HUES64 (cell line): Measurements from ENCODE around the gene ANKRD28.

Source experiments
- H3K27ac ChIP-seq: 2 replicates; pipeline ENCODE4 v1.7.0; 2013; ENCODE audit warnings: low read depth, low read length, inconsistent platforms
- H3K27me3 ChIP-seq: 2 replicates; pipeline ENCODE4 v1.6.1; 2013; ENCODE audit warnings: mild to moderate bottlenecking, low read length; ENCODE audit not compliant: insufficient read depth
- H3K36me3 ChIP-seq: 2 replicates; pipeline ENCODE4 v1.6.1; 2013; ENCODE audit warnings: mild to moderate bottlenecking, low read length; ENCODE audit not compliant: insufficient read depth
- H3K4me1 ChIP-seq: 2 replicates; pipeline ENCODE4 v1.6.1; 2013; ENCODE audit warnings: mild to moderate bottlenecking, low read length, moderate library complexity; ENCODE audit not compliant: insufficient read depth
- H3K4me3 ChIP-seq: 2 replicates; pipeline ENCODE4 v1.5.1; 2013; ENCODE audit warnings: mild to moderate bottlenecking, low read length, moderate library complexity
- H3K9ac ChIP-seq: 2 replicates; pipeline ENCODE4 v1.6.1; 2013; ENCODE audit warnings: mild to moderate bottlenecking, low read depth, low read length
- H3K9me3 ChIP-seq: 2 replicates; pipeline ENCODE4 v1.6.1; 2013; ENCODE audit warnings: low read depth, low read length; ENCODE audit not compliant: insufficient read depth
- WGBS: fragments of 150-250, 120-280 bp; methylation state at CpG from one replicate; pipeline ENCODE4 v1.1.7; 2013; ENCODE audit warnings: missing lambda C conversion rate; 5-methylcytosine and 5-hydroxymethylcytosine counted together

The ANKRD28 gene

DNA sequence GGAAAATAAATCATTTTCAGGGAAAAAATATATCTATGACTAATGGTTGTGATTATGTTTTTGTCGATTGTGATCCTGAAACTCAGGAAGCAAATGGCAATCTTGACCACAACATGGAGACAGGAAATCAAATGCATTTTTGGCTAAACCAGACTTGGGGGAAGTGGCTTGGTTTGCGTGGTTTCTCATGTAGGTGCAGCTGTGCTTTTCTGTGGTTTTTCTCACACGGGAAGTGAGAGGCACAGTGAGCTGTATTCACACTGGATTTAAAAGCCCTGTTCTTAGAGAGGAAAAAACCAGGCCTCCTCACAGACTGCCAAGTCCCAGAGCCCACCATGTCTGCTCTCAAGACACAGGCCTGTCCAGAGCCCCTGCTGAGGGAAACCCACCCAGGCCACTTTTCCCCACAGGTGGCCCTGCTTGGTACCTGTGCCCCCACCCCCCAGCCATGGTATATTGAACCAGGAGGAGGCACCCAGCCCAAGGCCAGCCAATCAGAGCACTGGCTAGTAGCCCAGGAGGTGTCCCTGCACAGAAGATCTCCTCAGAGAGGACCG, 150.1 kb downstream of the ANKRD28 start:
- 94% methylated on average over 4 of the region's 4 CpGs for WGBS
- Histone ChIP-seq H3K27me3 (no peaks in the 10 kb centered on the region), H3K4me1 (peaks cover 12% of the 10 kb centered on the region), H3K9me3 (no peaks in the 10 kb centered on the region), H3K4me3 (no peak overlapping the region), H3K36me3 (0 out of 2 replicates have a peak, but pooled peaks cover 9% of the 10 kb centered on the region), H3K9ac (no peak overlapping the region), H3K27ac (no peak overlapping the region)

DNA sequence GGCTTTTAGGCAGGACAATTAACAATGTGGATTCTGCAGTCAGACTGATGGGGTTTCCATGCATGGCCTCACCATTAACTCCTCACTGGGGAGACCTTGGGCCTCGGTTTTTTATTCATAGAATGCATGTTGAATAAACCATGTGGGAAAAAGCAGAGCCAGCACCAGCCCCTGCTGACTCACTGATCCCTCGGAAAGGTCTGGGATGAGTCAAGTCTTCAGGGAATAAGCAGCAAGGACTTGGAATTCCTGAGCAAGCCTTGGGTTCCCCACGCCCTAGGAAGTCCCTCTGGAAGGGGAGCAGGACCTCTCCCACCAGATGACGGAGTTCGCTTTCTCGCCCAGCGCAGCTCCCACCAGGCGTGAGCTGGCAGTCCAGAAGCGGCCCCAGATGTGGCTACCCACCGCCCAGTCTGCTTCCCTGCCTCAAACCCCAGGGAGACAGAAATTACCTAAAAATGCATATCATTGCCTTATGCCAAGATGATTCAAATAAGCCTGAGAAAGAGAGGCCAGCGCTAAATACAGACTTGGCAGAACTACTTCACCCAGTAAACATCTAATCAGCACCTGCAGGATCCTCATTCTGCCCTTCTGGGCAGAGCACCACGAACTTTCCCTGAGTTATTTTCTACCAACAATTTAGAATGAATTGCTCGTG, 150.8 kb downstream of the ANKRD28 start:
- WGBS = 79% methylated on average over 13 of the region's 13 CpGs
- Histone ChIP-seq H3K36me3 (0 out of 2 replicates have a peak, but pooled peaks cover 9% of the 10 kb centered on the region), H3K9ac (no peak overlapping the region), H3K4me1 (peaks cover 12% of the 10 kb centered on the region), H3K9me3 (no peaks in the 10 kb centered on the region), H3K27me3 (no peaks in the 10 kb centered on the region), H3K27ac (peak overlapping the region; percentile 6; the same call in 1 of the 2 replicates), H3K4me3 (no peak overlapping the region)

DNA sequence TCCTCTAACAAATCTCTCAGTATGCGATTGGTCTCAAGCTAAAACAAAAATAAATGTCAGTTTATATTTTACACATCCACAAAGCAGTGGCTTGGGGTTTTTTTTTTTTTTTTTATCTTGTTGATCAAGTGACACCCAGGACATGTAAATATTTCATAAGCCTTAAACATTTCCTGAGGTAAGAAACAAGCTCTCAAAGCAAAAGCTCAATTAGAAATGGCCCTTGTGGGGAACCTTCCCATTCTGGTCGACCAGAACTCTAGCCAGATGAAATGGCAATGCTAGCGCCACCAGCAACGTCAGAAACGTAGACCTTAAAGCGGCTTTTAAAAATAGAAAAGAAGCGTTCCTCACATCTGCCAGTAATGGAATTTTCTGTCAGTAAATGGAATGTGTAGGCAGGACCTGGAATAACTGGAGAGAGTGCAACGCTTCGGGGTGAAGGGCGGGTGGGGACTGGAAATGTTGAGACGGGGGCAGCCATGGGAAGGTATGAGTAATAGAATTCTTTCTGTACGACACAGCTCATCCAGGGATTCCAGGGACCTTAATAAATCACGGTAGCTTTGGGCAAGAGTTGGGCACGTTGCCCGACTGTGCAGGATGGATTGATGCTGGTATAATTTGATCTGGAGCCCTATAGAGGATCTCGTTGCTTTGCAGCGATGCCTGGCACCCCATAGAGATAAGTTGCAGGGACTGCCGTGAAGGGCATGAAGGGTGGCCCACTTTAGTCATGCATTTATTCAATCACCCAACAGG, 151.9 kb downstream of the ANKRD28 start:
- WGBS = 89% methylated on average over 18 of the region's 18 CpGs
- no peak overlapping the region for H3K9ac ChIP-seq
- H3K27ac ChIP-seq = no peak overlapping the region
- H3K4me3 ChIP-seq = no peak overlapping the region
- H3K36me3 ChIP-seq = 0 out of 2 replicates have a peak, but pooled peaks cover 9% of the 10 kb centered on the region
- peaks cover 12% of the 10 kb centered on the region for H3K4me1 ChIP-seq
- no peaks in the 10 kb centered on the region for H3K27me3 ChIP-seq
- no peaks in the 10 kb centered on the region for H3K9me3 ChIP-seq

DNA sequence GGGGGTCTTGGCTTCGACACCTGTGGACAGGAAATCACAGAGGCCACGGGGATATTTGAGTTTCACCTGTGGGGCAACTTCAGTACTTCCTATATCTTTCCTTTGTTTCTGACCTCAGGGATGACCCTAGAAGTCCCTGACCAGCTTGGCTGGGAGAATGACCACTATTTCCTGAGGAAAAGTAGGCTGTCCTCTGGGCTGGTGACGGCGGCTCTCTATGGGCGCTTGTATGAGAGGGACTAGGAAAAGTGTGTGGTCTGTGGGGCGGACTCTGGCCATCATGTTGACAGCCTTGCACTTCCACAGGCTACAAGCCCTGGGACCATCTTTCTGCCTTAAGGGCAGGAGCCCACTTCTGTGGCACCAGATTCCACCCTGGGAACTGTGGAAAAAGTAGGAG, 152.5 kb downstream of the ANKRD28 start:
- Histone ChIP-seq H3K4me1 (peaks cover 12% of the 10 kb centered on the region), H3K27me3 (no peaks in the 10 kb centered on the region), H3K4me3 (no peak overlapping the region), H3K9me3 (no peaks in the 10 kb centered on the region), H3K27ac (no peak overlapping the region), H3K9ac (no peak overlapping the region), H3K36me3 (0 out of 2 replicates have a peak, but pooled peaks cover 9% of the 10 kb centered on the region)
- 95% methylated on average over 6 of the region's 6 CpGs for WGBS

DNA sequence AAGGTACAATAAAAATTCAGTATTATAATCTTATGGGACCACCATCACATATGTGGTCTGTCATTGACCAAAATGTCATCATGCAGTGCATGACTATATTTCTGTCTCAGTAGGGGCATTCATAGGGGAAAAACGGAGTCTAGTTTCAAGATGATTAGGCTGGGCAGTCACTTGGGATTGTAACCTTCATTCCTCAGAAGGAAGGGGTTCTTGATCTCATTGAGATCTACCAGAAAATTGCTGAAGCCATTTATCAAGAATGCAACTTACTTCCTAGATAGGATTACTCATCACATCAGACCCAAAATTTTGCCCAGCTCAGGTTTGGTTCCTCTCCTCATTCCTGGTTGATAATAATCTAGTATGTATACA, 158.9 kb downstream of the ANKRD28 start:
- Histone ChIP-seq H3K4me3 (no peak overlapping the region), H3K9ac (no peak overlapping the region), H3K9me3 (no peaks in the 10 kb centered on the region), H3K27ac (no peak overlapping the region), H3K4me1 (peaks cover 20% of the 10 kb centered on the region), H3K27me3 (no peaks in the 10 kb centered on the region), H3K36me3 (no peaks in the 10 kb centered on the region; the same call in 1 of the 2 replicates)
- WGBS = 100% methylated on average over 1 of the region's 1 CpG

DNA sequence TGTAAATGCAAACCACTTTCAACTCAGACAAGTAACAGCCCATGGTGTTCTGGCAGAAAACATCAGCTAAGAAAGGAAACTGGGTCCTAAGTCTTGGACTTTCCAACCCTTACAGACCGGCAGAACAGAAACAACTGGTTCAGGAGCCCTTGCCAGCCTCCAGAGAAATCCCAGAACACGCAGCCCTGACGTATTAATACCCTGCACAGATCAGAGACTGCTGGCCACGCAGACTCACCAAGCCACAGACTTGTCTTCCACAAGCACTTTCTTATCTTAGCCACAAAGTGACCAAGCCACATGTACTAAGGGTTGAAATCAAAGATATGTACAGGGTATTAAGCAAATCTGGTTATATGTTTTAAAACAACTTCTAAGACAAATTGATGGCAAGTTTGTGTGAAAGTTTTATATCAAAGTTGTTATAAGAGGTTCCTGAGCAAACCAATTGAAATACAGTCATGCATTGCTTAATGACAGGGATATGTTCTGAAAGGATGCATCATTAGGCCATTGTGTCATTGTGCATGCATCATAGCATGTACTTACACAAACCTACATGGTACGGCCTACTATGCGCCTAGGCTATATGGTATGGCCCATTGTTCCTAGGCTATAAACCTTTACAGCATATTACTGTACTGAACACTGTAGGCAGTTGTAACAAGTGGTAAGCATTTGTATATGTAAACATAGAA, 159.4 kb downstream of the ANKRD28 start:
- Histone ChIP-seq H3K4me1 (peaks cover 25% of the 10 kb centered on the region), H3K36me3 (no peaks in the 10 kb centered on the region; the same call in 1 of the 2 replicates), H3K27ac (no peak overlapping the region), H3K27me3 (no peaks in the 10 kb centered on the region), H3K4me3 (no peak overlapping the region), H3K9me3 (no peaks in the 10 kb centered on the region), H3K9ac (no peak overlapping the region)
- 95% methylated on average over 6 of the region's 6 CpGs for whole genome bisulfite sequencing

DNA sequence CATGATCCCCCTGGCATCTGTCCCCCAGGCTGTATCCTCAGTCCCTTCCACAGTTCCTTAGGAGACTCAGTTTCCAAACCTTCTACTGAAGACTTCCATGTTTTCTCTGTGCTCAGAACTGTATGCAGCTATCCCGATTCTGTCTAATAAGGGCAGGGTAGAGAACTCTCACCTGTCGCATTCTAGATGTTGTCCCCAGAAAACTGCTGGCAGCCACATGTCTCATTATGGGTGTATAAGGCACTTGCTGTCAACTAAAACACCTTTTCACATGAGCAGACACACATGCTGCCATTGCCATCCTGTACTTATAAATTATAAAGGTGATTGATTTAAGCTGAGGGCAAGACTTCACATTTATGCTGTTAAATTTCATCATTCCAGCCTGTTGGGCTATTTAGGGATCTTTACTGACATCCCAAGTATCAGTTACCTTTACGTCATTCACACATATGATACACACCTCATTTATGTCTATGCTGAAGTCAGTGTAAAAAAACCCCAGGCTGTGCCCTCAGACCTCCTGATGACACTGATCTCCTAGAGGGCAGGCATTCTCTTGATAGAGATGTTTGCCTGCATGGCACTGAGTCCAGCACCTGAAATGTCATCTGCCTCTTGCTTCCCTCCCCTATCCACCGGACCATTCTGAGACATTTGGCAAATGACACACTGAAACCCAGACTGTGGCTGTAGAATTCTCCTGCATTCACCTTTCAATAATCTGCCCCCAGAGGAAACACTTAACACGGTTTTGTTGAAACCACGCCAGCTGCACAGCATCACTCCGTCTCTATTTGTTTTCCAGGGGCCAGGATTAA, 160.4 kb downstream of the ANKRD28 start:
- Histone ChIP-seq H3K36me3 (no peaks in the 10 kb centered on the region; the same call in 1 of the 2 replicates), H3K4me3 (no peak overlapping the region), H3K27me3 (no peaks in the 10 kb centered on the region), H3K4me1 (peaks cover 35% of the 10 kb centered on the region), H3K27ac (no peak overlapping the region), H3K9ac (no peak overlapping the region), H3K9me3 (no peaks in the 10 kb centered on the region)
- 95% methylated on average over 7 of the region's 7 CpGs for WGBS

DNA sequence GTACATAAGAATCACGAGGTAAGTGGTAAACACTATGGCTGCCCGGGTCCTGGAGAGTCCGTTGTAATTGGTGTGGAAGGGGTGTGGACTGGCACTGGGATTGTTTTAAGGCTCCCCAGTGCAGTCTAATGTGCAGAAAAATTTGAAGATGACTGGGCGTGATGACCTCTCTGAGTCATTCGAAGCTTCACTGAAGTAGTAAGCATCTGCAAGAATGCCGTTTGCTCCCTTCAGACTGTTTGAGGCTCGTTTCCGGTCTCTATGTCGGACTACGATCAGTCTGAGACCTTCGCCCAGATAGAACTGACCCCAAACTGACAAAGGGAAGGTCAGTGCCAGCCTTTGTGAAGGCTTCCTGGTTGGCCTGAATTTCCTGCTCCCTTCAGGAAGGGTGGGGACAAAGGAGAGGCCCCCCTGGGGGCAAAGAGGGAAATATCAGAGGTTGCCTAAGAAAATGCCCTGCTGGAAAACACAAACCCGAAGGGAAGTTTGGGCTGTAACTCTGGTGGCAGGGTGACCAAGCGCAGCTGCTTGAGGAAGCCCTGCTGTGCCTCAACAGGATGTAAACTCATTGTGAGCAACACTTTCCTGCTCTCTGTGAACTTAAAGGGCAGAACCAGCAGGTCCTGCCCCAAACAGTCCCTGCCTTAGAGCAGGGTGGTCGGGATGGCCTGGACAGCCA, 161.6 kb downstream of the ANKRD28 start:
- Histone ChIP-seq H3K4me1 (peaks cover 47% of the 10 kb centered on the region), H3K9ac (no peak overlapping the region)

DNA sequence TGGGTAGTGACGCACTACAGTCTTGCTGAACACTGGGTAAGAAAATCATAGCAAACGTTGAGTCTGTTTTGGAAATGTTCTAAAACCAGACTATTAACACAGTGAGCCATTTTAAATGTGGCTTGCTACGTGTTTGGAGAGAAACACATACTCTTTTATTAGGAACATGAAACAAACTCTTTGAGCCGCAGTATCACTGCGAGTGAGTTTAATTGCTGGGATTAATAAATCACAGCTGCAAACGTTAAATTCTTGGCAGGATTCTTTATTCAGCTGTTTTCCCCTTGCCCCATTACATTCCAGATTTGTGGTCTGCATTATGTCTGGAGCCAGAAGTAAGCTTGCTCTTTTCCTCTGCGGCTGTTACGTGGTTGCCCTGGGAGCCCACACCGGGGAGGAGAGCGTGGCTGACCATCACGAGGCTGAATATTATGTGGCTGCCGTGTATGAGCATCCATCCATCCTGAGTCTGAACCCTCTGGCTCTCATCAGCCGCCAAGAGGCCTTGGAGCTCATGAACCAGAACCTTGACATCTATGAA, 162.6 kb downstream of the ANKRD28 start:
- H3K4me3 ChIP-seq = no peak overlapping the region
- no peaks in the 10 kb centered on the region for H3K9me3 ChIP-seq
- peaks cover 57% of the 10 kb centered on the region for H3K4me1 ChIP-seq
- WGBS = 95% methylated on average over 13 of the region's 13 CpGs
- H3K27ac ChIP-seq = no peak overlapping the region
- no peaks in the 10 kb centered on the region for H3K27me3 ChIP-seq
- no peaks in the 10 kb centered on the region; the same call in 1 of the 2 replicates for H3K36me3 ChIP-seq
- H3K9ac ChIP-seq = no peak overlapping the region

More for the DNA sequence above, 161.6 kb downstream of the ANKRD28 start:
- no peak overlapping the region for H3K27ac ChIP-seq
- H3K27me3 ChIP-seq = no peaks in the 10 kb centered on the region
- no peaks in the 10 kb centered on the region for H3K9me3 ChIP-seq
- WGBS = 92% methylated on average over 14 of the region's 14 CpGs
- no peaks in the 10 kb centered on the region; the same call in 1 of the 2 replicates for H3K36me3 ChIP-seq
- H3K4me3 ChIP-seq = no peak overlapping the region

DNA sequence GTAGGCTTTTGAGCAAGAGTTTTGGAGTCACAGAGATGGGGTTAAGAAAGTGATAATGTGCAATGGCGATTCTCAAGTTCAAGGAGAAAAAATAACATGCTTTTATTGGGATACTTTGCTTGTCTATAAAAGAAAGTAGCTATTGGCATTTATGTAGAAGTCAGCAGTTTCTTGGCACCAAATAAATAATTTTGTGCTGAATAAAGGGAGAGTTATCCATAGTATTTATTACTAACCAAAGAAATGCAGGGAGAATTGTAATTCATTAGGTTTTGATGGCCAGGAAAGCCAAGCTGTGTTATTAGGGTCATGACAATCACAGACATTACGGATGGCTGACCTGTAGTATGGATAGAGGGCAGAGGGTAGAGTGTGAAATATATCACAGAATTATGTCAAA, 163.1 kb downstream of the ANKRD28 start:
- 91% methylated on average over 2 of the region's 2 CpGs for WGBS
- no peaks in the 10 kb centered on the region; the same call in 1 of the 2 replicates for H3K36me3 ChIP-seq
- H3K4me1 ChIP-seq = peaks cover 62% of the 10 kb centered on the region
- no peak overlapping the region for H3K4me3 ChIP-seq
- H3K9me3 ChIP-seq = no peaks in the 10 kb centered on the region
- H3K27me3 ChIP-seq = no peaks in the 10 kb centered on the region
- no peak overlapping the region; the same call in 1 of the 2 replicates for H3K27ac ChIP-seq
- no peak overlapping the region for H3K9ac ChIP-seq
